HepG2 (cell line): Measurements from ENCODE around the gene CEP97. TPM values are rescaled to one million over a fixed set of nuclear protein-coding genes. Genes with fewer than 3 reads are reported as not detected.

Experiments used
- ATRX ChIP-seq: sonication (generic); formaldehyde crosslinking; IDR thresholded peaks from 2 replicates; pipeline ENCODE4 v1.4.0; 2020; ENCODE audit warnings: missing genetic modification reagents, borderline replicate concordance
- ETV6 ChIP-seq: sonication (generic); formaldehyde crosslinking; conservative IDR thresholded peaks from 2 replicates; pipeline ENCODE4 v1.4.0; 2020; ENCODE audit warnings: missing genetic modification reagents
- IRF9 ChIP-seq: sonication (generic); formaldehyde crosslinking; IDR thresholded peaks from 2 replicates; pipeline ENCODE4 v1.8.0; 2022; ENCODE audit warnings: missing genetic modification reagents, mild to moderate bottlenecking, borderline replicate concordance
- KLF13 ChIP-seq: sonication (generic); formaldehyde crosslinking; IDR thresholded peaks from 2 replicates; pipeline ENCODE4 v1.4.0; 2020; ENCODE audit warnings: mild to moderate bottlenecking, missing genetic modification reagents
- MED1 ChIP-seq: sonication (generic); formaldehyde crosslinking; IDR thresholded peaks from 2 replicates; pipeline ENCODE4 v1.4.0; 2020; ENCODE audit warnings: missing genetic modification reagents
- MED13 ChIP-seq: sonication (generic); formaldehyde crosslinking; IDR thresholded peaks from 2 replicates; pipeline ENCODE4 v1.5.0; 2020; ENCODE audit warnings: missing genetic modification reagents
- NFE2L2 ChIP-seq: fragments of 150-350 bp; IDR thresholded peaks from 2 replicates; pipeline ENCODE4 v1.6.1; 2014; ENCODE audit warnings: low read length
- NFIB ChIP-seq: sonication (generic); formaldehyde crosslinking; IDR thresholded peaks from 2 replicates; pipeline ENCODE4 v1.9.0; 2021; ENCODE audit warnings: missing genetic modification reagents, mild to moderate bottlenecking, borderline replicate concordance
- NR2F2 ChIP-seq: IDR thresholded peaks from 2 replicates; pipeline ENCODE4 v1.6.1; 2012; ENCODE audit warnings: low read depth, inconsistent platforms, borderline replicate concordance
- SRSF9 ChIP-seq: fragments of 200-400 bp; formaldehyde crosslinking; IDR thresholded peaks from 2 replicates; pipeline ENCODE4 v1.6.1; 2018; ENCODE audit warnings: borderline replicate concordance, mild to moderate bottlenecking, low read depth, low read length; ENCODE audit not compliant: insufficient read depth, poor library complexity, severe bottlenecking
- UBTF ChIP-seq: sonication (generic); formaldehyde crosslinking; IDR thresholded peaks from 2 replicates; pipeline ENCODE4 v1.4.0; 2020; ENCODE audit warnings: mild to moderate bottlenecking, missing genetic modification reagents
- XRCC5 ChIP-seq: fragments of 200-400 bp; formaldehyde crosslinking; optimal IDR thresholded peaks from 2 replicates; pipeline ENCODE3; 2017; ENCODE audit warnings: mild to moderate bottlenecking, low read length
- ZEB1 ChIP-seq: IDR thresholded peaks from 2 replicates; pipeline ENCODE4 v1.6.1; 2012; ENCODE audit warnings: mild to moderate bottlenecking, low read depth, inconsistent platforms; ENCODE audit not compliant: insufficient replicate concordance
- ZHX2 ChIP-seq, 2 experiments: sonication (generic) in 1 of 2; formaldehyde crosslinking in 1 of 2; IDR thresholded peaks; 2 replicates each; pipeline versions ENCODE4 v1.6.1 to v1.9.0; 2014 to 2022; ENCODE audit warnings: antibody characterized with exemption in 1 of 2, borderline replicate concordance in 1 of 2, inconsistent platforms in 1 of 2, low read depth in 1 of 2, missing genetic modification reagents in 1 of 2
- ZNF354B ChIP-seq: sonication (generic); formaldehyde crosslinking; IDR thresholded peaks from 2 replicates; pipeline ENCODE4 v1.8.0; 2022; ENCODE audit warnings: mild to moderate bottlenecking, missing genetic modification reagents
- ZNF44 ChIP-seq: sonication (generic); formaldehyde crosslinking; IDR thresholded peaks from 2 replicates; pipeline ENCODE4 v1.5.1; 2020; ENCODE audit warnings: mild to moderate bottlenecking, missing genetic modification reagents
- ZNF567 ChIP-seq: sonication (generic); formaldehyde crosslinking; IDR thresholded peaks from 2 replicates; pipeline ENCODE4 v1.8.1; 2023; ENCODE audit warnings: mild to moderate bottlenecking, missing genetic modification reagents, borderline replicate concordance
- ZNF570 ChIP-seq: sonication (generic); formaldehyde crosslinking; IDR thresholded peaks from 2 replicates; pipeline ENCODE4 v1.4.0; 2020; ENCODE audit warnings: mild to moderate bottlenecking, missing genetic modification reagents, borderline replicate concordance
- ZNF616 ChIP-seq: sonication (generic); formaldehyde crosslinking; IDR thresholded peaks from 2 replicates; pipeline ENCODE4 v1.5.0; 2020; ENCODE audit warnings: low read depth, mild to moderate bottlenecking, missing genetic modification reagents
- ZNF816 ChIP-seq: sonication (generic); formaldehyde crosslinking; IDR thresholded peaks from 2 replicates; pipeline ENCODE4 v1.8.0; 2022; ENCODE audit warnings: missing genetic modification reagents, mild to moderate bottlenecking, borderline replicate concordance
- polyA plus RNA-seq, 8 experiments: library from polyadenylated mRNA; depleted of rRNA in 3 of 8; stranded (reverse) in 7 of 8; unstranded in 1 of 8; fragments of >200 nt; fragmentation: Illumina TruSeq in 4 of 8; extraction: Trizol in 4 of 8; gene quantifications; 2 replicates each; pipeline versions ENCODE4 v1.2.1 to v1.2.3, GENCODE V29; 2011 to 2016; ENCODE audit warnings: low read depth in 4 of 8, missing spikeins in 1 of 8, mixed read lengths in 1 of 8; ENCODE audit not compliant: insufficient read depth in 1 of 8
- total RNA-seq, 5 experiments: library from RNA; depleted of rRNA; stranded (reverse); fragments of >200 nt; fragmentation: Illumina TruSeq; extraction: Trizol; gene quantifications; 2 replicates each; pipeline ENCODE4 v1.2.3, GENCODE V29; 2016; ENCODE audit warnings: low read depth in 1 of 5

Gene CEP97
- total and polyA plus RNA-seq, 2 of the 13 experiments (the other 11 are each of a cell fraction or from before 2014, with no cell fraction given) = 0.99 to 6.5 TPM

- TF ChIP-seq MED1 (peak; percentile 42; the same call in 1 of the 2 replicates), ATRX (CRISPR knock-in tag) (no peak), NFE2L2 (no peak), NFIB (CRISPR knock-in tag) (no peak), ZNF570 (CRISPR knock-in tag) (no peak), SRSF9 (no peak), ZEB1 (no peak), ZHX2 (IDR thresholded peaks at IDR 0.05; ENCODE audit: low read depth) (peak; percentile 24; the same call in 1 of the 2 replicates), ZHX2 (CRISPR knock-in tag; IDR thresholded peaks at IDR 0.05; ENCODE audit: borderline replicate concordance) (no peak), ZNF567 (CRISPR knock-in tag) (no peak), ZNF616 (no peak), ZNF354B (no peak), XRCC5 (peak; percentile 9), ZNF816 (CRISPR knock-in tag) (no peak), ETV6 (CRISPR knock-in tag) (no peak), ZNF44 (CRISPR knock-in tag) (no peak), KLF13 (CRISPR knock-in tag) (no peak), MED13 (CRISPR knock-in tag) (no peak), NR2F2 (no peak), IRF9 (CRISPR knock-in tag) (peak; percentile 53; the same call in 1 of the 2 replicates), UBTF (CRISPR knock-in tag) (no peak)
These were observed at the start of gene CEP97 (continued) for GRCh38 chr3:101724329-101725193.
